IgD-negative memory B cell (primary cell): Measurements from ENCODE around the gene IDH1. TPM values are rescaled to one million over a fixed set of nuclear protein-coding genes. Genes with fewer than 3 reads are reported as not detected.

Experiments
- H3K27ac Mint-ChIP-seq, 3 donors: one replicate each; pipeline ENCODE4 v1.8.0; 2020 to 2022; ENCODE audit warnings: mild to moderate bottlenecking in 3 of 3, mixed read lengths in 3 of 3, moderate library complexity in 1 of 3
- H3K27me3 Mint-ChIP-seq: one replicate; pipeline ENCODE4 v1.8.0; 2021; ENCODE audit warnings: mixed read lengths
- H3K36me3 Mint-ChIP-seq: one replicate; pipeline ENCODE4 v1.8.0; 2020; ENCODE audit warnings: mild to moderate bottlenecking, mixed read lengths
- H3K4me1 Mint-ChIP-seq, 3 donors: one replicate each; pipeline ENCODE4 v1.8.0; 2020 to 2022; ENCODE audit warnings: mixed read lengths in 3 of 3, mild to moderate bottlenecking in 1 of 3
- H3K4me3 Mint-ChIP-seq, 4 donors: one replicate each; pipeline ENCODE4 v1.8.0; 2020 to 2022; ENCODE audit warnings: mild to moderate bottlenecking in 4 of 4, mixed read lengths in 4 of 4, moderate library complexity in 3 of 4
- H3K9me3 Mint-ChIP-seq, 3 donors: one replicate each; pipeline ENCODE4 v1.8.0; 2020 to 2021; ENCODE audit warnings: mixed read lengths in 3 of 3, mild to moderate bottlenecking in 1 of 3
- polyA plus RNA-seq: library from polyadenylated mRNA; unstranded; fragments of 300-500 nt; fragmentation: Illumina TruSeq; gene quantifications from one replicate; pipeline ENCODE4 v1.2.3, GENCODE V29; 2021

IDH1 gene
- polyA plus RNA-seq = 9.9 TPM

- peak within 1 kb of the TSS; percentile 94 to 100 (median 98) for H3K4me3 Mint-ChIP-seq
- peaks cover 22 to 33% (median 23%) of the 10 kb centered on the region in 3 donors for H3K4me1 Mint-ChIP-seq
- H3K9me3 Mint-ChIP-seq = no peaks in the 10 kb centered on the region
- no peaks in the 10 kb centered on the region for H3K27me3 Mint-ChIP-seq
- H3K36me3 Mint-ChIP-seq = no peaks in the 10 kb centered on the region
- peak within 1 kb of the TSS; percentile 72 to 99 (median 94) for H3K27ac Mint-ChIP-seq
These were observed at the start of gene IDH1 for GRCh38 chr2:208254871-208255556. IDH1 (minus strand) TSS chr2:208255071; CDS start chr2:208251551, 3,520 bp downstream.

- Mint-ChIP-seq H3K4me1 (peaks cover 2 to 9% (median 5%) of the 10 kb centered on the region in 3 donors), H3K9me3 (peaks cover 0 to 1% (median 0%) of the 10 kb centered on the region in 3 donors), H3K27ac (no peak overlapping the region), H3K36me3 (peaks cover 8% of the 10 kb centered on the region), H3K27me3 (no peaks in the 10 kb centered on the region), H3K4me3 (no peak overlapping the region)
These were observed 49.3 kb upstream of the IDH1 start for GRCh38 chr2:208304157-208304556.

DNA sequence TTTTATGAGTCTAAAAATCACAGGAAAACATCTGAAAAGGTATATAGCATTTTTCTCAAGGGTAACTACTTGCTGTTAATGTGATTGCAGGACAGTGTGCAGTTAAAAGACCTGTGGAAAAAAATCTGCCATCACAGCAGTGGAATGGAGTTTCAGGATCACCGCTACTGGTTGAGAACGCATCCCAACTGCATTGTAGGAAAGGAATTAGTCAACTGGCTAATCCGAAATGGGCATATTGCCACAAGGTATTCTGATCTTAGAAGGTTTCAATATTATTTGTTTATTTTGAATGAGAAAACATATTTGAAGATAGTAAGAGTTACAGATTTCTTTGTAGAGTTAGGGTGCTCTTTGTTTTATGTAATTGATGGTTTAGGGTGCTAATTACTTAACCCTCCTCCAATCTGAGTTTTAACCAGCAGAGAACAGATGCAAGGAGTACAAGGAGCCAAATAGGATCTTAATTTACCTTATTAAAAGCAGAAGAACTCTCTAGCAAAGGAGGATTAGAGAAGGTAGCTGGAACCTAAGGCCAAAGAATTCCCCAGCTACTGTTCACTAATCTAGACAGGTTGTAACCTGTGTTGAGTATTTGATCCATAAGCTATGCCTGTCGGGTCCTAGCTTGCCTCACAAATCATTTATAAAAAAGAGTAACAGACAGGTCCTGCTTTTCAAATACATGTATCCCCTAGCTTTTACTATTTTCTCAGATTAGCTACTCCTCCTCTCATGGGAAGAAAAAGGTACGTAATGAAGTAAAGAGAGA, 46.2 kb upstream of the IDH1 start:
- Mint-ChIP-seq H3K27me3 (no peaks in the 10 kb centered on the region), H3K36me3 (peaks cover 6% of the 10 kb centered on the region), H3K4me1 (peaks cover 12 to 23% (median 14%) of the 10 kb centered on the region in 3 donors), H3K9me3 (peaks cover 0 to under 1% (median 0%) of the 10 kb centered on the region in 3 donors), H3K4me3 (no peak overlapping the region), H3K27ac (peak overlapping the region in 1 of 3 donors; percentile 47)

DNA sequence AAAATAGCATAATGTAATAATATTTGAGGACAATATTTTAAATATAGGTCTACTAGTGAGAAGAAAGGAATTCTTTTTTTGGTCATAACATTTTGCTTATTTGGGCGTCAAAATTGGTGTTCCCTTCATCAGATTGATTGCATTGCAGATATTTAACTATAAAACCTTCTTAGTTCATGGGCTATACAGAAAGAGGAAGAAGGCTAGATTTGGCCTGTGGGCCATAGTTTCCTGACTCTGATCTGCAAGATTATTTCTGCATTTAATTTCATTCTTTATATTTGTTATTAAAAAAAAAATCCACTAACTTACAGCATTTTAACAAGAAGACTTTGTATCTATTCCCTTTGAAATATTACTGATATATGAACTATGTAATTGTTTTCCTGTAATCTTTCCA, 43.1 kb upstream of the IDH1 start:
- Mint-ChIP-seq H3K27ac (no peak overlapping the region), H3K9me3 (no peaks in the 10 kb centered on the region), H3K27me3 (no peaks in the 10 kb centered on the region), H3K36me3 (peaks cover 10% of the 10 kb centered on the region), H3K4me3 (no peak overlapping the region), H3K4me1 (peaks cover 29 to 39% (median 33%) of the 10 kb centered on the region in 3 donors)

DNA sequence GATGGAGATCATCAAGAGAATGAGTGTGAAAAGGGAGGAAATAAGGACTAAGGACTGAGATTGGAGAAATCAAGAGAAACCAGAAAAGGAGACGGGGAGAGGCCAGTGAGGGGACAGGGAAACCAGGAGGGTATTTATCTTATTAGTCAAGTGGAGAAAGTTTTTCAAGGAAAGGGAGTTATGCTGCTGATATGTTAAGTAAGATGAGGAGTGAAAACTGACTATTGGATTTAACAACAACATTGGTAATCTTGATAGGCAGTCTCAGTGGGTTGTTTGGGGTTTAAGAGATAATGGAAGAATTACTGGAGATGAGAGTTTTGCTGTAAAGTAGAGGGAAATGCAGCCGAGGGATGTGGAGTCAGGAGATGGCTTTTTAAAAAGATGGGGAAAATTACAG, 41.7 kb upstream of the IDH1 start:
- Mint-ChIP-seq H3K27me3 (no peaks in the 10 kb centered on the region), H3K4me1 (peaks cover 32 to 45% (median 38%) of the 10 kb centered on the region in 3 donors), H3K36me3 (peaks cover 14% of the 10 kb centered on the region), H3K27ac (peak overlapping the region in 1 of 3 donors; percentile 24), H3K9me3 (no peaks in the 10 kb centered on the region), H3K4me3 (no peak overlapping the region)

DNA sequence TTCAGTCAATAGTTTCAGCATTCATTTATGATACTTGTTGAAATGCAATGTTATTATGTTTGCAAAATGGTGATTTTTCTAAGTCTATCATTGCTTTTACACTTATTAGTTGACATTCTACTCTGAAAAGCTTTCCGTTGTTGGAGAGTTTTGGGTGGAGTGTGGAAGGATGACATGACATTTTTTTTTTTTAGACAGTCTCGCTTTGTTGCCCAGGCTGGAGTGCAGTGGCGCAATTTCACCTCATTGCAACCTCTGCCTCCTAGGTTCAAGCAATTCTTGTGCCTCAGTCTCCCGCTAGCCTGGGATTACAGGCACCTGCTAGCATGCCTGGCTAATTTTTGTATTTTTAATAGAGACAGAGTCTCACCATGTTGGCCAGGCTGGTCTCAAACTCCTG, 41.0 kb upstream of the IDH1 start:
- Mint-ChIP-seq H3K27ac (no peak overlapping the region), H3K4me3 (no peak overlapping the region), H3K27me3 (no peaks in the 10 kb centered on the region)

DNA sequence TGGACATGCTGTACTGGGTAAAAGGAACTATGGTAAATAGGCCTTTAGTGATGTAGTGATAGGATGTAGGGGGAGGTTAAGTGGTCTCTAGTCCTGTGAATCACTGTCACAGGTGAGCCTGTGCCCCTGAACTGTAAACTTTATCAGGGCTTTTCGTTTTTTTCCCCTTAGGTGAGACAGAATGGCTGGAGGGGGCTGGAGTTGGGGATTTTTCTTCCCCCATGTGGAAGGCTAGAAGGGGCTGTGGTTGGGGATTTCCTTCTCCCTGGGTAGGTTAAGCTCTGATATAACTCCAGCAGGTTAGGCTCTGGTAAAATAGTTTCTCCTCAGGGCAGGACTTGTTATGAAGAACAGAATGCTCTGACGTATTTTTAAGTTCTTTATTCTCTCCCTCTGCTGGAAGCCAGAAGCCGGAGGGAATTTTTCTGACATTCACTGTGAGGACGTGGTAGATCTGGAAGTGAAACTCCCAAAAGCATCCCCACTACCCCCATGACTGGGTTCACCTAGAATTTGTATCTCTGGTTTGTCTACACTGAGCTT, 39.7 kb upstream of the IDH1 start:
- Mint-ChIP-seq H3K36me3 (peaks cover 22% of the 10 kb centered on the region), H3K9me3 (peaks cover 2 to 10% (median 3%) of the 10 kb centered on the region in 3 donors), H3K4me1 (peaks cover 34 to 43% (median 39%) of the 10 kb centered on the region in 3 donors), H3K4me3 (peak overlapping the region in 2 of 4 donors; percentile 41 to 53), H3K27ac (peak overlapping the region; percentile 65 to 86 (median 68)), H3K27me3 (no peaks in the 10 kb centered on the region)

More for the DNA sequence above, 41.0 kb upstream of the IDH1 start:
- Mint-ChIP-seq H3K36me3 (peaks cover 15% of the 10 kb centered on the region), H3K9me3 (peaks cover 0 to under 1% (median 0%) of the 10 kb centered on the region in 3 donors), H3K4me1 (peaks cover 32 to 49% (median 39%) of the 10 kb centered on the region in 3 donors)

DNA sequence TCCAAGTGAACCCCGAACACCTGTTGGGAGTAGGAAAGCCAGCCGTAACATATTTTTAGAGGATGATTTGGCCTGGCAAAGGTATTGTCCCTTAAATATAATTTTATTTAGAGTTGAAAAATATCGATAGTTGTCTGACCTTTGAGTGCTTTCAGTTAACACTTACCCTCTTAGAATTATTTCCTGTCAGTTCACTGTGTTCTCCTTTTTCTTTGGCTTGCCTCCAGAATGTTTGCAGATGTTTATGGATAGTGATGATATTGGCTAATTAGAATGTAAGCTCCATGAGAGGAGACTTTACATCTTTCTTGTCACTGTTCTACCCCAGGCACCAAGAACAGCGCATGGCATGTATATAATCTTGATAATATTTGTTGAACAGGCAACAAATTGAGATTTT, 31.0 kb upstream of the IDH1 start:
- Mint-ChIP-seq H3K27ac (no peak overlapping the region), H3K9me3 (peaks cover 2 to 9% (median 3%) of the 10 kb centered on the region in 3 donors), H3K27me3 (no peaks in the 10 kb centered on the region), H3K36me3 (peaks cover 14% of the 10 kb centered on the region), H3K4me3 (peak overlapping the region in 1 of 4 donors; percentile 48), H3K4me1 (peaks cover 3 to 11% (median 9%) of the 10 kb centered on the region in 3 donors)

- Mint-ChIP-seq H3K4me1 (peaks cover 12 to 24% (median 16%) of the 10 kb centered on the region in 3 donors), H3K36me3 (peaks cover 10% of the 10 kb centered on the region), H3K4me3 (no peak overlapping the region), H3K9me3 (peaks cover 0 to 11% (median 0%) of the 10 kb centered on the region in 3 donors), H3K27ac (peak overlapping the region in 1 of 3 donors; percentile 24), H3K27me3 (no peaks in the 10 kb centered on the region)
These were observed 26.1 kb upstream of the IDH1 start for GRCh38 chr2:208280933-208281332.

DNA sequence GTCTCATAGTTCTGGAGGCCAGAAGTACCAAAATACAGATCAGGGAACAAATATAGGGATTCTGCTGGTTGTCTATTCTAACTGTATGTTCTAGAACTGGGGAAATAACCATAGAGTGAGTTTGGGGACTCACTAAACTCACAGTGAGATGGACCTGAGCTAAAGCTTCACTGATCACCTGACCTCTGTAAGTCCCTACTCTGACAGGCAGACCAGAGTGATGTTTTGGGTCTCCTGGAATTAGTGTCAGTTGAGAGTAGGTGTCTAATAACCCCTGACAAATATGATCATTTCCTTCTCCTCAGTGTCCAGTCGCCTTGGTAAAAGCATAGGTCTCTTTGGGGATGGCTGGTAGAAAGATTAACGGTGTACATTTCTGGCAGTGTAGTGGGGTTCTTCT, 25.4 kb upstream of the IDH1 start:
- peaks cover 12 to 24% (median 14%) of the 10 kb centered on the region in 3 donors for H3K4me1 Mint-ChIP-seq
- H3K27ac Mint-ChIP-seq = peak overlapping the region in 1 of 3 donors; percentile 46
- no peak overlapping the region for H3K4me3 Mint-ChIP-seq
- H3K9me3 Mint-ChIP-seq = peaks cover 0 to 11% (median 0%) of the 10 kb centered on the region in 3 donors
- H3K27me3 Mint-ChIP-seq = no peaks in the 10 kb centered on the region
- peaks cover 10% of the 10 kb centered on the region for H3K36me3 Mint-ChIP-seq

- H3K9me3 Mint-ChIP-seq = peaks cover 0 to 11% (median 0%) of the 10 kb centered on the region in 3 donors
- H3K36me3 Mint-ChIP-seq = peaks cover 10% of the 10 kb centered on the region
- peaks cover 12 to 26% (median 17%) of the 10 kb centered on the region in 3 donors for H3K4me1 Mint-ChIP-seq
- H3K4me3 Mint-ChIP-seq = peak overlapping the region in 1 of 4 donors; percentile 43
- H3K27me3 Mint-ChIP-seq = no peaks in the 10 kb centered on the region
- H3K27ac Mint-ChIP-seq = peak overlapping the region in 1 of 3 donors; percentile 57
These were observed 24.4 kb upstream of the IDH1 start for GRCh38 chr2:208279236-208279635.

DNA sequence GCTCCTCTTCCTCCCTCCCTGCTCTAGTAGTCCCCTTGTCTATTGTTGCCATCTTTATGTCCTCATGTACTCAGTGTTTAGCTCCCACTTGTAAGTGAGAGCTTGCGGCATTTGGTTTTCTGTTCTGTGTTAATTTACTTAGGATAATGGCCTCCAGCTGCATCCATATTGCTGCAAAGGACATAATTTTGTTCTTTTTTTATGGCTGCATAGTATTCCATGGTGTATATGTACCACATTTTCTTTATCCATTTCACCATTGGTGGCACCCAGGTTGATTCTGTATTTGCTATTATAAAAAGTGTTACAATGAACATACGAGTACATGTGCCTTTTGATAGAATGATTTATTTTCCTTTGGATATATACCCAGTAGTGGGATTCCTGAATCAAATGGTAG, 23.7 kb upstream of the IDH1 start:
- Mint-ChIP-seq H3K27ac (peak overlapping the region in 1 of 3 donors; percentile 59), H3K9me3 (peaks cover 0 to 11% (median 0%) of the 10 kb centered on the region in 3 donors), H3K27me3 (no peaks in the 10 kb centered on the region), H3K4me3 (no peak overlapping the region), H3K36me3 (peaks cover 14% of the 10 kb centered on the region), H3K4me1 (peaks cover 12 to 28% (median 20%) of the 10 kb centered on the region in 3 donors)

- no peak overlapping the region for H3K27ac Mint-ChIP-seq
These were observed 19.9 kb upstream of the IDH1 start for GRCh38 chr2:208274748-208275147.

DNA sequence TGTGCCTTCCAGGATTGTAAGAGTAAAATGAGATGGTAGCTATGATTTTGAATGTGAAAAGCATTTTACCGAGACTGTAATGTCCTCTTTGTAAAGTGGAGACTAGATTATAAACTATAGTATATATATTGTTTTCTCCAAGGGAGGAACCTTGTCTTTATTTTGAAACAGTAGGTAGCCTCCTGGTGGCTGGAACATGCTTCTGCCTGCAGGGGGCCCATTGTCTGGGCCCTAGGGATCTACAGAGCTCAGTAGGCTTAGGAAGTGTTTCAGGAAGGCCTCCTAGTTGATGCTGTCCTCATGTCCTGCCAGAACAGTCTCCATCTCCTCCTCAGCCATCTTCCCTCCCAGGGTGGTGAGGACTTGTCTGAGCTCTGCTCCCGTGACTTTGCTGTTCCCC, 14.2 kb upstream of the IDH1 start:
- Mint-ChIP-seq H3K27ac (peak overlapping the region in 1 of 3 donors; percentile 69), H3K9me3 (no peaks in the 10 kb centered on the region), H3K4me1 (peaks cover 28 to 35% (median 32%) of the 10 kb centered on the region in 3 donors), H3K4me3 (peak overlapping the region in 1 of 4 donors; percentile 58), H3K36me3 (peaks cover 6% of the 10 kb centered on the region), H3K27me3 (no peaks in the 10 kb centered on the region)

More at GRCh38 chr2:208274748-208275147, 19.9 kb upstream of the IDH1 start:
- peaks cover 13 to 29% (median 20%) of the 10 kb centered on the region in 3 donors for H3K4me1 Mint-ChIP-seq
- no peaks in the 10 kb centered on the region for H3K27me3 Mint-ChIP-seq
- H3K9me3 Mint-ChIP-seq = peaks cover 0 to 11% (median 0%) of the 10 kb centered on the region in 3 donors
- H3K4me3 Mint-ChIP-seq = no peak overlapping the region
- peaks cover 16% of the 10 kb centered on the region for H3K36me3 Mint-ChIP-seq
